GM12874 (cell line): Measurements from ENCODE around the gene DPM2.

Experiments used
- CTCF ChIP-seq: IDR thresholded peaks from 2 replicates; pipeline ENCODE4 v1.5.1; 2011; ENCODE audit warnings: low read depth, mild to moderate bottlenecking, control low read depth, low read length, moderate library complexity; ENCODE audit not compliant: insufficient read depth

DPM2 gene

GRCh38 chr9:127963359-127964064 lies 25.9 kb upstream of the DPM2 start:
- no peak for TF ChIP-seq CTCF

- TF ChIP-seq CTCF, result no peak
Observed at GRCh38 chr9:127963041-127963358, 25.3 kb upstream of the DPM2 start.

GRCh38 chr9:127962278-127962677 lies 24.6 kb upstream of the DPM2 start:
- no peak for TF ChIP-seq CTCF

- no peak for TF ChIP-seq CTCF
Observed at GRCh38 chr9:127961613-127962155, 24.0 kb upstream of the DPM2 start.

GRCh38 chr9:127961155-127961490 lies 23.5 kb upstream of the DPM2 start:
- TF ChIP-seq CTCF, result no peak

GRCh38 chr9:127960410-127961154 lies 22.9 kb upstream of the DPM2 start:
- no peak for TF ChIP-seq CTCF

GRCh38 chr9:127959841-127960409 lies 22.3 kb upstream of the DPM2 start:
- TF ChIP-seq CTCF, result no peak
